H7 (cell line): Measurements from ENCODE around the gene TNIP1. TPM values are rescaled to one million over a fixed set of nuclear protein-coding genes. Genes with fewer than 3 reads are reported as not detected.

Experiments used
- DNase-seq: peaks from one replicate; pipeline ENCODE4 v3.0.0; 2012
- H3K27me3 ChIP-seq: 2 replicates; pipeline ENCODE4 v1.6.0; 2011; ENCODE audit warnings: mild to moderate bottlenecking, low read length; ENCODE audit not compliant: control insufficient read depth, insufficient read depth
- H3K36me3 ChIP-seq: replicated peaks from 2 replicates; pipeline ENCODE4 v1.5.1; 2011; ENCODE audit warnings: low read length; ENCODE audit not compliant: control insufficient read depth, insufficient read depth
- H3K4me3 ChIP-seq: 2 replicates; pipeline ENCODE4 v1.5.1; 2011; ENCODE audit warnings: low read depth, mild to moderate bottlenecking, control low read depth, low read length, moderate library complexity; ENCODE audit not compliant: insufficient read depth
- total RNA-seq: library from RNA; depleted of rRNA; stranded (reverse); fragments of >200 nt; shearing (Covaris generic); gene quantifications from 2 replicates; pipeline ENCODE4 v1.2.3, GENCODE V29; 2014; rRNA removed

The TNIP1 gene, protein sequence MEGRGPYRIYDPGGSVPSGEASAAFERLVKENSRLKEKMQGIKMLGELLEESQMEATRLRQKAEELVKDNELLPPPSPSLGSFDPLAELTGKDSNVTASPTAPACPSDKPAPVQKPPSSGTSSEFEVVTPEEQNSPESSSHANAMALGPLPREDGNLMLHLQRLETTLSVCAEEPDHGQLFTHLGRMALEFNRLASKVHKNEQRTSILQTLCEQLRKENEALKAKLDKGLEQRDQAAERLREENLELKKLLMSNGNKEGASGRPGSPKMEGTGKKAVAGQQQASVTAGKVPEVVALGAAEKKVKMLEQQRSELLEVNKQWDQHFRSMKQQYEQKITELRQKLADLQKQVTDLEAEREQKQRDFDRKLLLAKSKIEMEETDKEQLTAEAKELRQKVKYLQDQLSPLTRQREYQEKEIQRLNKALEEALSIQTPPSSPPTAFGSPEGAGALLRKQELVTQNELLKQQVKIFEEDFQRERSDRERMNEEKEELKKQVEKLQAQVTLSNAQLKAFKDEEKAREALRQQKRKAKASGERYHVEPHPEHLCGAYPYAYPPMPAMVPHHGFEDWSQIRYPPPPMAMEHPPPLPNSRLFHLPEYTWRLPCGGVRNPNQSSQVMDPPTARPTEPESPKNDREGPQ
- total RNA-seq: 27.3 and 38.6 TPM in 2 replicates

DNA sequence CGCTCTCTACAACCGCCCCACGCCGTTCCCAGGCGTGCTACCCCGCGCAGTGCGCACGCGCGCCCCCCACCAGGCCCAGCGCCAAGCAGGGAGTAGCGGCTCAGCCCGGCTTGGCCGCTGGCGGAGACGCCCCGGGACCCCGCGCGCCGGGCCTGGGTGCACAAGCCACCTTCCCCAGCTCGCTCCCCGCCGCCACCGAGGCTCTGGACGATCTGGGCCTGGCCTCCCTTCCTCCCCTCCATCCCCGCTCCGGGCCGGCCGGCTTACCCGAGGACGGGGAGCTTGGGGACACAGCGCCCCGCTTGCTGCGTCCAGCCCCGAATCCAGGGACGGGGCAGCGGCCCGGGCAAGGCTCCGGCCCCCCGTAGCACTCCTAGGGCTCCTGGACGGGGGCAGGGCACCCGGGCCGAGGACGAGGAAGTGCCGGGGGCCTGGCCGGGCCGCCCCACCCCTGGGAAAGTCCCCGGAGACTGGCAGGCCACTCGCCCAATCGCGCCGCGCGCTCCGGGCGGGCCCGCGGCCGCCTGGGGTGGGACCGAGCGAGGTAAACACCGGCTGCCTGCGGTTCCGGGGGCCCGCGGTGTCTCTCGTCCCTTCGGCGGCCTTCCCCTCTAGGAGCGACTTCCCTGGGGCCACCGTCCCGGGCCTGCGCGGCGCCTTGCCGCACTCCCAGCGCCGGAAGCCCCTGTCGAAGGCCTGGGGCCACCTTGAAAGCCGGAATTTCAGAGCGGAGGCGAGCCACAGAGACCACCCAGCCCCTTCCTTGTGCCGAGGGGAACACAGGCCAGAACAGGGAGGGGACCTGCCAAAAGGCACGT is at the start of gene TNIP1:
TNIP1 (minus strand) TSS at position 422 of the 818 bp plus-strand sequence. CDS start 15,939 bp downstream, outside the sequence.
- Histone ChIP-seq H3K27me3 (no peaks in the 10 kb centered on the region), H3K4me3 (peak within 1 kb of the TSS; percentile 92), H3K36me3 (no peaks in the 10 kb centered on the region; the same call in 1 of the 2 replicates)
- peak; percentile 97 for DNase-seq

DNA sequence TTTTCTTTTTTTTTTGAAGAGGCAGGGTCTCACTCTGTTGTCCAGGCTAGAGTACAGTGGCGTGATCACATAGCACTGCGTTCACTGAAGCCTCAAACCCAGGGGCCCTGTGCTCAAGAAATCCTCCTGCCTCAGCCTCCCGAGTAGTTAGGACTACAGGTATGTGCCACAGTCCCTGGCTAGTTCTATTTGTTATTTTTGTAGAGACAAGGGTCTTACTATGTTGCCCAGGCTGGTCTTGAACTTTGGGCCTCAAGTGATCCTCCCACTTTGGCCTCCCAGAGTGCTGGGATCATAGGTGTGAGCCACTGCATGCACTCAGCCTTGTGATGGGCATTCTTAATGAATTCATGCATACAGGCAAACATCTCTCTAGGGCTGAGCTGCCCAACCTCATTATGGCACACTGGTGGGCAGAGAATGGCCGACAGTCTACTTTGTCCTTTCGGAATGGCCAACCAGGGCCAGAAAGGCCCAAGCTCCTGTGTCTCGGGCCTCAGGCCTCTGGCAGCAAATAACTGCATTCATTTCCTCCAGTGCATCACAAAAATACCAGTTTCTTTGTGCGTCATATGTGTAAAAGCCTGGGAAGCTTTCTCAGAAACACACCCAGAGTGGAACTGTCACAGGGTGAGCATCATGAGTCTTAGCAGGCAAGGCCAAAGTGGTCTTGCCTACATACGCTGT is 49.5 kb upstream of the TNIP1 start:
- Histone ChIP-seq H3K36me3 (peaks cover 39% of the 10 kb centered on the region), H3K27me3 (no peaks in the 10 kb centered on the region)

DNA sequence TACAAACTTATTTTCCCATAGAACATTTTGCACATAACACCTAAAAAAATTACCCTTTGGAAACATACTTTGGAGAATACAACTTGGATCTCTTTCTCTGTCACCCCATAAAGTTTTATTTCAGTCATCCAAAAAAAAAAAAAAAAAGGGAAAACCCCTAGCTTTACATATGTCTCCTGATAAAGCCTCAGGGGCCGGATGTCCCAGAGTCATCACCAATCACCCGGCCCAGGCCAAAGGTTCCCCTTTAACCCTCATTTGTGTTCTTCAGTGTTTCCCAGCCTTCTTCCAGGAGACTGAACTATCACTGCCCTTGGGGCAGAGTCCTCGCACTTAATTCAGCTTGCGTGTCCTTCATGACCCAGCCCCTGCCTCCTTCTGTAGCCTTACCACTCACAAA is 48.0 kb upstream of the TNIP1 start:
- H3K4me3 ChIP-seq: no peak overlapping the region
- no peak for DNase-seq
- no peaks in the 10 kb centered on the region for H3K27me3 ChIP-seq
- peaks cover 36% of the 10 kb centered on the region for H3K36me3 ChIP-seq

More for the DNA sequence above, 49.5 kb upstream of the TNIP1 start:
- no peak overlapping the region for H3K4me3 ChIP-seq
- no peak for DNase-seq

DNA sequence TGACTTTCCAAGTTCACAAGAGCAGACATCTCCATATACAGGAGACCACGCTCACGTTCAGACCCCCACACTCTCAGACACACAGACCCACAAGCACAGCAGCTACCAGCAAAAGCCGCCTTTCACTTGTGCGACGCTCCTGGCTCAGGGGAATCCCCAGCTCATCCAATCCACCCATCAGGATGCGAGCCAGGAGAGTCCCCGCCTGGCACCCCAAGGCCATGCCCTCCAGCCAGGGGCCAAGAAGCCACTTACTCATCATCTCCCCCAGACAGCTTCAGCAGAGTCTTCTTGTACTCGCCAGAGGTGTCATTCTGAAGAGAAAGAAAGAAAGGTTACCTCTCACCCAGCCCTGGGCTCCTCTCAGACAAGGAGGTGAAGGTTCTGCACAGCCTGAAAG is 47.1 kb upstream of the TNIP1 start:
- DNase-seq: no peak
- Histone ChIP-seq H3K4me3 (no peak overlapping the region), H3K36me3 (peaks cover 36% of the 10 kb centered on the region), H3K27me3 (no peaks in the 10 kb centered on the region)

DNA sequence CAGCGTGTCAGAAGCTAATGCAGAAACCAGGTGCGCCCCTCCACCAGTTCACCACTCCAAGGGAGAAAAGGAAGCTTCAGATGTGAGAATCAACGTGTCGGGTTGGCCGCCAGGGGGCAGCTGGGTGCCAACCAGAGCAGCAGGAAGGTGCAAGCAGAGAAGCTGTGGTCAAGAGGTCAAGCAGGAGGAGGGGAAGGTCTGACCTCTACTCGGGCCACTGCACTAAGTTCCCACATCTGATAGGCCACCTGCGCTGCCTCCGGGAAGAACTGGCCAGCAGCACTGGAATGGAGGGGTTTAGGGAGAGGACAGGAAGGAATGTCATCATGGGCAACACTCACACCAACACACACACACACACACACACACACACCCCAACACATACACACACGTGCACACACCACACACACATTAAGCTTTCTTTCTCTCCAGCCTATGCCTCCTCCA is 45.4 kb upstream of the TNIP1 start:
- peaks cover 37% of the 10 kb centered on the region for H3K36me3 ChIP-seq
- H3K27me3 ChIP-seq: no peaks in the 10 kb centered on the region
- H3K4me3 ChIP-seq: no peak overlapping the region
- DNase-seq: peak; percentile 84

DNA sequence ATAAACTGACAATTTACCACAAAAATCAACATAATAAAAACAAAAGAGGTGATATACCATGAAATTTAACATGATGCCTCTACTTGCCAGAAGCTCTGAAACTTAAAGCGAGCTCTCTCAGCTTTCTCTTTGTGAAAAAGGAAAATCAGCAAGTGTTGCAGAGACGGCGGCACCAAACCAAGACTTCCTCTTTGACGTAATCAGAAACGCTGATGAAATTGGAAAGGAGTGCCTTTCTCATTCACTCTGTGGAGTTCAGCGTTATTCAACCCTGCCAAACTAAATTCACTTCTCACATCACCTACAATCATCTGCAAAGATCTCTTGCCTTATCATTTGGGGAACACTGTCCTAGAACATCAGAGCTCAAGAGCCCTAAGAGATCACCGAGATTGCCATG is 44.6 kb upstream of the TNIP1 start:
- DNase-seq: no peak
- Histone ChIP-seq H3K27me3 (no peaks in the 10 kb centered on the region), H3K36me3 (peaks cover 36% of the 10 kb centered on the region), H3K4me3 (no peak overlapping the region)

DNA sequence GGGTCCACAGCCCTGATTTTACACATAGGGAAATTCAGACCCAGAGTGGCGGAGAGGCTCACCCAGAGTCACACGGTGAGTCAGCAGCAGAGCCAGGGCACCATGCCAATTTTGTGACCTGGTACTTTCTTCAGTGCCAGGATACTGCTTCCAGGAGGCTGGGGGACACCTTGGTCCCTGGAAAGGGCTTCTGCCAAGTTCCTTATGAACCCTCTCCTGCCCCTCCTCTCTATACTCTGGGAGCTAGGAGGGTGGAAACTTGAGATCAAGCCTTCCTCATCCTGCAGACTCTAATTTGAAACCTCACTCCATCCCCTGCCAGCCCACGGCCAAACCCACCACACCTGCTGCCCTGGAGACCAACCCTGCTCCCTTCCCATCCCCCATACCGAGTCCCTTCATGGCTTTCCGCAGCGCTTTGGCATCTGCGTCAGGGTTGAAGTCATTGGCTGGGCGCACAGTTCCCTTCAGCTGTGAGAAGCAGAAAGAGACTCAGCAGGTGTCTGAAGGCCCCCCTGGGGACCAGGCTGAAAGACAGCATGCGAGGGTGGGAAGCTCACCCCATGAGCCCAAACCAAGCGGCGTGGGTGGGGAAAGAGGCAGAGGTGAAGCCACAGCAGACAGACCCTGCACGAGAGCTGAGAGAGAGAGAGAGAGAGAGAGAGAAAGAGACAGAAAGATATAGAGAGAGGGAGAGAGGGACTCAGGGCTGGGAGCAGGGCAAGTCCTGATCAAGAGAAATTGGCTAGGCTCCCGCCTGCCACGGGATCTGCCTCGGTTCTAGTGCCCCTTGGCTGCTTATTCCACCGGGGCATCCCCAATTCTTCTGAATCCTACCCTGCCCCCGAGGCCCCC is 43.3 kb upstream of the TNIP1 start:
- H3K36me3 ChIP-seq: peaks cover 30% of the 10 kb centered on the region
- H3K4me3 ChIP-seq: no peak overlapping the region
- DNase-seq: no peak
- no peaks in the 10 kb centered on the region for H3K27me3 ChIP-seq

DNA sequence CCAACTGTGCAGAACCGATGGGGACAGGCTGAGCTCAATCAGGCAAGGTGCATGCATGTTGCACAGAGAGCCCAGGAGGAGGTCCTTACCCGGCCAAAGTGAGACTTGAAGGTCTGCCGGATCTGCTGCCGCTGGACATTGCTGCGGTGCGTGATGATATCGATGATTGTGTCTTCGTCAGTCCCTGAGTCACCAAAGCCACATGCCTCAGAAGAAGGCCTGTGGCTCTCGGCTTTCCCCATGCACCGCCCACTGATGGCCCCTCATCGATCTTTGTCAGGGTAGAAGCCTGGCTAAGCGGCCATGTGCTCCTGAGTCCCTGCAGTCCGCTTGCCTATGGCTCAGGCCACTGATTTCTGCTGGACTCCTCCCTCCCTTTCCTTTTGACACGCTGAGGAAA is 42.0 kb upstream of the TNIP1 start:
- Histone ChIP-seq H3K27me3 (no peaks in the 10 kb centered on the region), H3K36me3 (peaks cover 27% of the 10 kb centered on the region), H3K4me3 (no peak overlapping the region)
- DNase-seq: no peak

DNA sequence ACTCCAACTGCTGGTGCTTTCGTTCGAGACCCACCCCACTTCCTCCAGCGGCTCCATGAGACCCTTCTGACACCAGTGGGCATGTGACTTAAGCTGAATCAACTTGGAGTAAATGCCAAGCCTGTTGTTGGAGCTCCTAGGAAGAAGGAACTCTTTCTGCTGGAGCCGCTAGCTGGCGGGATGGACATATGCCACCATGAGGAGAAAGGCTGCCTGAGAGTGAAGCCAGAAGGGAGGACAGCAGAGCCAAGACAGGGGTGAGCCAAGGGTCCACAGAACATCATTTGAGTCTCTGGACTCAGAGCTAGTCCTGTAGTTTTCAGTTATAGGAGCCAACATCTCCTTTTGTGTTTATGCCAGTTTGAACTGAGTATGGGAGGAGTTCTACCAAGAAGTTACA is 40.8 kb upstream of the TNIP1 start:
- Histone ChIP-seq H3K27me3 (no peaks in the 10 kb centered on the region), H3K4me3 (no peak overlapping the region), H3K36me3 (peaks cover 20% of the 10 kb centered on the region)
- DNase-seq: no peak

DNA sequence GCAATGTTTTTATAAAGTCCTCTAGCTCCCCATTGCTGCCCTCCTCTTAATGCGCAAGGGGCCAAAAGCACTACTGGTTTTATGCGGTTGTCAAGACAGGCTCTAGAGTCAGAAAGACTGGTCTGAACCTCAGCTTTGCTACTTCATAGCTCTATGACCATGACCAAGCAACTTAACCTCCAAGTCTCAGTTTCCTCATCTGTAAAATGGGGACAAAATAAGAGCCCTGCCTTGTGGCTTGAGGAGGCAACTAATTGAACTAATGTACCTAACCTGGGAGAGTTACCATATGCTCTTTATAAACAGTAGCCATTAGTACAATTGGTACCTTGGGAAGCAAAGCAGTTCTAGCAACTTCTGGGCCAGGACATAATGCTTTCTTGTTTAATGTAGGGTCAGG is 40.3 kb upstream of the TNIP1 start:
- DNase-seq: no peak
- H3K36me3 ChIP-seq: peaks cover 20% of the 10 kb centered on the region

DNA sequence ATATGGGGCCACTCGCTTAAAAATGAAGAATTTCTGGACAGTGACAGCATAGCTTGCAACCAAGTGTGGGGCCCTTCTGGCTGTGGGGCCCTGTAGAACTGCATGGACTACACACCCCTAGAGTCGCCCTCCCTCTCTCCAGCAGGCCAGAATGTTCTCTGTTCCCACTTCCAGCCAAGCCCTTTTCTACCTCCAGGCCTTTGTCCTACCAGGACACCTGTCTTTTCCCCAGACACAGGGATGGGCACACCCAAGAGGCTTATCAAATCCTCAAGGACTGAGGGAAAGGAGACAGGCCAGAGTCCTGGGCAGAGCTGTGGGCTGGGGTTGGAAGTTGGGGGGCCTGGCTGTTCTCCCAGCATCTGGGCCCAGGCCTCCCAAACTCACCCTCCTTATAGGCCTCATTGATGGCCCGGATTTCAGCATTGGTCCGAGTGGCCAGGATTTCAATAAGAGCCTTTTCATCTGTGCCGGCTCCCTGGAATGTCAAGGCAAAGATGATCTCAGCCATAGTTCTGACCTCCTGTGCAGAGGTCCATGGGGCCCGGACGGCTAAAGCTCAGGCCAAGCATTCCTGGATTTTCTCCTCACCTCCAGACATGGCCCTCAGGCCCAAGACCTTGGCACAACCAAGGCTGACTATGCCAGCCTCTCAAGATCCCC is 38.2 kb upstream of the TNIP1 start:
- Histone ChIP-seq H3K27me3 (no peaks in the 10 kb centered on the region), H3K4me3 (no peak overlapping the region), H3K36me3 (peaks cover 18% of the 10 kb centered on the region)
- DNase-seq: no peak

More for the DNA sequence above, 40.3 kb upstream of the TNIP1 start:
- H3K27me3 ChIP-seq: no peaks in the 10 kb centered on the region
- no peak overlapping the region for H3K4me3 ChIP-seq

DNA sequence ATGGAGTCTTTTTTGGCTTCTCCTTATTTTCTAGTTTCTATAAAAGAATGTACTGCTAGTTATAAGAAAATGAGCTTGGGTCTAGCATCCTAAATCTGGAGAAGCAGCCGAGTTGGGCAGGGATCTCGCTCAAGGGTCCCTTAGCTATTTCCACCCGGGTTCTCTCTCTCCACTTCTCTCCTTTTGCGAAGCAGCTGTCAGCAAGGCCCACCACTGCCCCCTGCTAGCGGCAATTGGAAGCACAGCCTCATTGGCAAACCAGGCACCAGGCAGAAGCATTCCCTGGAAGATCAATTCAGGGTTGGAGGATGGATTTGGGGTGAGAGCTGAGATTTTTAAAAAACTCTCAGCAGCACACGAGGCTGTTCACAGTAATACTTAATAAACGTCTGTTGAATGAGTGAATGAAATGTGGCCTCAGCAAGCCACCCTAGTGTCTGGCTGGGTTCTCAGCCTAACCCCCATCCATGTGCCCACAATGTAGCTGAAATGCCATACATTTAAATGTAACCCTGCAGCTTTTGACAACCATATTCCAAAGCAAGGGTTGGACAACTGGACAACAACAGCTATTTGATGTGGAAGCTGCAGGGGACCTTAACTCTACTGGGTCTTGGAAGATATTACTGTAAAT is 34.6 kb upstream of the TNIP1 start:
- H3K36me3 ChIP-seq: no peaks in the 10 kb centered on the region; the same call in 1 of the 2 replicates
- H3K27me3 ChIP-seq: no peaks in the 10 kb centered on the region
- peak; percentile 89 for DNase-seq
- no peak overlapping the region for H3K4me3 ChIP-seq

DNA sequence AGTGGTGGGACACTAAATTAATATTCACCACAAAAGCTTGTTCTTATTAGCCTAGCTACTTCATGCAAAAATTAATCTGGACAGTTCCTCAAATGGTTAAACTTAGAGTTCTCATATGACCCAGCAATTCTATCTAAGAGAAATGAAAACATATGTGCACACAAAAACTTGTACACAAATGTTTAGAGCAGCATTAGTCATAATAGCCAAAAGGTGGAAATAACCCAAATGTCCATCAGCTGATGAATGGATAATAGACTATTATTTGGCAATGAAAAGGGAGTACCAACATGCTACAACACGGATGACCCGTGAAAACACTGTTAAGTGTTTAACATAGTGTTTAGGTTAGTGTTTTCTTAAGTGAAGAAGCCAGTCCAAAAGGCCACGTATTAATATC is 32.8 kb upstream of the TNIP1 start:
- H3K36me3 ChIP-seq: peaks cover 2% of the 10 kb centered on the region
- H3K27me3 ChIP-seq: no peaks in the 10 kb centered on the region
- H3K4me3 ChIP-seq: no peak overlapping the region
- no peak for DNase-seq
